Neural cell (in vitro differentiated cells): ENCODE results near the gene ADRA1B. TPM values are rescaled to one million over a fixed set of nuclear protein-coding genes. Genes with fewer than 3 reads are reported as not detected.

ENCODE experiments used
- H2AFZ ChIP-seq: fragments of 200-600, 300-800 bp; sonication (generic), shearing (Covaris generic); 2 replicates; pipeline ENCODE4 v1.6.0; 2014; ENCODE audit warnings: low read depth, mild to moderate bottlenecking, antibody characterized with exemption, low read length, moderate library complexity
- H3F3A ChIP-seq: fragments of 200-600 bp; shearing (Covaris generic); 2 replicates; pipeline ENCODE4 v1.6.1; 2016; ENCODE audit warnings: mild to moderate bottlenecking, moderate library complexity, mixed read lengths, antibody characterized with exemption, low read length; ENCODE audit not compliant: insufficient read depth, poor library complexity, severe bottlenecking
- H3K27ac ChIP-seq: fragments of 200-600, 300-800 bp; sonication (generic), shearing (Covaris generic); 2 replicates; pipeline ENCODE4 v1.5.1; 2014; ENCODE audit warnings: mild to moderate bottlenecking, low read length, moderate library complexity
- H3K27me3 ChIP-seq: fragments of 300-800, 200-600 bp; sonication (generic), shearing (Covaris generic); 2 replicates; pipeline ENCODE4 v1.6.0; 2014; ENCODE audit warnings: mild to moderate bottlenecking, low read depth, low read length, moderate library complexity; ENCODE audit not compliant: insufficient read depth
- H3K36me3 ChIP-seq: fragments of 300-800, 200-600 bp; sonication (generic), shearing (Covaris generic); 2 replicates; pipeline ENCODE4 v1.5.1; 2014; ENCODE audit warnings: mild to moderate bottlenecking, antibody characterized with exemption, low read length, moderate library complexity; ENCODE audit not compliant: insufficient read depth
- H3K4me2 ChIP-seq: fragments of 300-800, 200-600 bp; sonication (generic), shearing (Covaris generic); 2 replicates; pipeline ENCODE4 v1.6.0; 2014; ENCODE audit warnings: mild to moderate bottlenecking, low read length
- H3K4me3 ChIP-seq: fragments of 300-800, 200-600 bp; sonication (generic), shearing (Covaris generic); 2 replicates; pipeline ENCODE4 v1.5.1; 2014; ENCODE audit warnings: mild to moderate bottlenecking, low read length, moderate library complexity
- H3K79me2 ChIP-seq: fragments of 200-600 bp; shearing (Covaris generic); replicated peaks from 2 replicates; pipeline ENCODE4 v1.6.0; 2014; ENCODE audit warnings: mild to moderate bottlenecking, low read length, moderate library complexity; ENCODE audit not compliant: insufficient read depth
- H3K9ac ChIP-seq: fragments of 300-800, 200-600 bp; sonication (generic), shearing (Covaris generic); 2 replicates; pipeline ENCODE4 v1.6.1; 2016; ENCODE audit warnings: mild to moderate bottlenecking, low read length, mixed read lengths
- H3K9me2 ChIP-seq: fragments of 200-600 bp; shearing (Covaris generic); 2 replicates; pipeline ENCODE4 v1.6.1; 2016; ENCODE audit warnings: mild to moderate bottlenecking, low read length, mixed read lengths; ENCODE audit not compliant: insufficient read depth
- H3K9me3 ChIP-seq: fragments of 200-600, 300-800 bp; sonication (generic), shearing (Covaris generic); 2 replicates; pipeline ENCODE4 v1.6.1; 2016; ENCODE audit warnings: mild to moderate bottlenecking, mixed run types, low read length, moderate library complexity, mixed read lengths
- H4K20me1 ChIP-seq: fragments of 200-600 bp; shearing (Covaris generic); 2 replicates; pipeline ENCODE4 v1.6.1; 2016; ENCODE audit warnings: mild to moderate bottlenecking, mixed run types; ENCODE audit not compliant: insufficient read depth
- EP300 ChIP-seq: fragments of 450-650 bp; conservative IDR thresholded peaks from 2 replicates; pipeline ENCODE4 v1.6.1; 2014; ENCODE audit warnings: antibody characterized with exemption, mild to moderate bottlenecking, moderate library complexity; ENCODE audit not compliant: poor library complexity, severe bottlenecking
- EZH2 ChIP-seq: fragments of 200-600, 300-800 bp; shearing (Covaris generic), sonication (generic); IDR thresholded peaks from 2 replicates; pipeline ENCODE4 v1.6.1; 2014; ENCODE audit warnings: antibody characterized with exemption, low read length, borderline replicate concordance, mild to moderate bottlenecking; ENCODE audit not compliant: insufficient read depth, poor library complexity, severe bottlenecking
- MXI1 ChIP-seq: fragments of 450-650 bp; conservative IDR thresholded peaks from 2 replicates; pipeline ENCODE4 v1.6.1; 2014; ENCODE audit warnings: antibody characterized with exemption, mild to moderate bottlenecking; ENCODE audit not compliant: poor library complexity, severe bottlenecking
- POLR2AphosphoS5 ChIP-seq: IDR thresholded peaks from 2 replicates; pipeline ENCODE4 v1.6.1; 2012
- RAD21 ChIP-seq: fragments of 450-650 bp; conservative IDR thresholded peaks from 2 replicates; pipeline ENCODE4 v1.6.1; 2014; ENCODE audit warnings: antibody characterized with exemption, mild to moderate bottlenecking, moderate library complexity
- SMC3 ChIP-seq: fragments of 450-650 bp; conservative IDR thresholded peaks from 2 replicates; pipeline ENCODE4 v1.6.1; 2014; ENCODE audit warnings: antibody characterized with exemption, mild to moderate bottlenecking, moderate library complexity; ENCODE audit not compliant: poor library complexity
- TAF1 ChIP-seq: IDR thresholded peaks from 2 replicates; pipeline ENCODE4 v1.6.1; 2012; ENCODE audit warnings: low read depth
- polyA plus RNA-seq: library from polyadenylated mRNA; depleted of rRNA; stranded (reverse); fragments of >200 nt; gene quantifications from 2 replicates; pipeline ENCODE4 v1.2.3, GENCODE V29; 2014
- TF ChIP-seq, protein P1 (sequence below): IDR thresholded peaks from 2 replicates; pipeline ENCODE4 v1.6.1; 2012; ENCODE audit warnings: borderline replicate concordance
- TF ChIP-seq, protein P2 (sequence below): fragments of 450-650 bp; IDR thresholded peaks from 2 replicates; pipeline ENCODE4 v1.5.1; 2014; ENCODE audit warnings: antibody characterized with exemption, mild to moderate bottlenecking, moderate library complexity; ENCODE audit not compliant: poor library complexity, severe bottlenecking

The ADRA1B gene
- polyA plus RNA-seq, 1 donor from 2014 or later: 1.1 TPM

DNA sequence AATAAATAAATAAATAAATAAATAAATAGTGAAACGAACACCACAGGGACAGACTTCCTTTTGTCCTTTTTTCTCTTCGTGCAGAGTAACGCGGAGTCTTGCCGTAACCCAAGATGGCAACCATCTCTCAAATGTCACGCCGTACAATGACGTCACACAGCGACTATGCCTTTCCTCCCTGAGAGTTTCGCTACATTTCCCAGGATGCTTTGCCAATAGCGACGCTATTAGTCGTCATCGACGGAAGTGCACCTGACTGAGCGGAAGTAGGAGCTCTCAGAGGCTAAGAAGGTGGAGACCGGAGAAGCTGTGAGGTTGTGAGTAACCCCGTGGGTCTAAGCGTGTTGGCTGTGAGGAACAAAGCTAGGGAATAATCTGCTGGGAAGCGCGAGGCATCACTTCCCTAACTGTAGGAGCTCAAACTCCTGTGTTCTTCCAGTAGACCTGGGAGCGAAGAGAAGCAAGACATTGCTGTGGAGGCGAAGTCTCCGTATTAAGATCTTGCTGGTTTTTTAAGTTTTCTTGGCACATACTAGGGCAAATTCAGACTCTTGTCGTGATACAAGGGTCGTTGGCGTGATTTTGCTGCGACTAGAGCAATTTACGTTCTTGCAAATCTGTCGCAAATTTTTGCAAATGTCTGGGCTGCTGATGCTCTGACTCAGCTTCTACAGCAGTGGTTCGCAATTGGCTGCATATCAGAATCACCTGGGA, 92.8 kb downstream of the ADRA1B start, which contains the start of gene TTC1:
TSS of gene TTC1 (plus strand) at position 263 of the 714 bp plus-strand sequence. CDS start 1,390 bp downstream, outside the sequence.
- Histone ChIP-seq H4K20me1 (no peaks in the 10 kb centered on the region), H3K36me3 (no peaks in the 10 kb centered on the region), H3K4me2 (peak within 1 kb of the TSS; percentile 79), H3K79me2 (peaks cover 36% of the 10 kb centered on the region), H3K4me3 (peak within 1 kb of the TSS; percentile 89), H3K27me3 (no peaks in the 10 kb centered on the region), H3K27ac (peak within 1 kb of the TSS; percentile 87), H3K9me2 (no peaks in the 10 kb centered on the region), H3K9ac (peak within 1 kb of the TSS; percentile 89), H3F3A (no peaks in the 10 kb centered on the region), H3K9me3 (no peaks in the 10 kb centered on the region), H2AFZ (peak within 1 kb of the TSS; percentile 90)
- TF ChIP-seq EZH2 (no peak), EP300 (peak; percentile 59), MXI1 (peak; percentile 92), TAF1 (no peak), POLR2AphosphoS5 (peak; percentile 100), RAD21 (no peak), SMC3 (peak; percentile 39)
- TF ChIP-seq, protein P1, sequence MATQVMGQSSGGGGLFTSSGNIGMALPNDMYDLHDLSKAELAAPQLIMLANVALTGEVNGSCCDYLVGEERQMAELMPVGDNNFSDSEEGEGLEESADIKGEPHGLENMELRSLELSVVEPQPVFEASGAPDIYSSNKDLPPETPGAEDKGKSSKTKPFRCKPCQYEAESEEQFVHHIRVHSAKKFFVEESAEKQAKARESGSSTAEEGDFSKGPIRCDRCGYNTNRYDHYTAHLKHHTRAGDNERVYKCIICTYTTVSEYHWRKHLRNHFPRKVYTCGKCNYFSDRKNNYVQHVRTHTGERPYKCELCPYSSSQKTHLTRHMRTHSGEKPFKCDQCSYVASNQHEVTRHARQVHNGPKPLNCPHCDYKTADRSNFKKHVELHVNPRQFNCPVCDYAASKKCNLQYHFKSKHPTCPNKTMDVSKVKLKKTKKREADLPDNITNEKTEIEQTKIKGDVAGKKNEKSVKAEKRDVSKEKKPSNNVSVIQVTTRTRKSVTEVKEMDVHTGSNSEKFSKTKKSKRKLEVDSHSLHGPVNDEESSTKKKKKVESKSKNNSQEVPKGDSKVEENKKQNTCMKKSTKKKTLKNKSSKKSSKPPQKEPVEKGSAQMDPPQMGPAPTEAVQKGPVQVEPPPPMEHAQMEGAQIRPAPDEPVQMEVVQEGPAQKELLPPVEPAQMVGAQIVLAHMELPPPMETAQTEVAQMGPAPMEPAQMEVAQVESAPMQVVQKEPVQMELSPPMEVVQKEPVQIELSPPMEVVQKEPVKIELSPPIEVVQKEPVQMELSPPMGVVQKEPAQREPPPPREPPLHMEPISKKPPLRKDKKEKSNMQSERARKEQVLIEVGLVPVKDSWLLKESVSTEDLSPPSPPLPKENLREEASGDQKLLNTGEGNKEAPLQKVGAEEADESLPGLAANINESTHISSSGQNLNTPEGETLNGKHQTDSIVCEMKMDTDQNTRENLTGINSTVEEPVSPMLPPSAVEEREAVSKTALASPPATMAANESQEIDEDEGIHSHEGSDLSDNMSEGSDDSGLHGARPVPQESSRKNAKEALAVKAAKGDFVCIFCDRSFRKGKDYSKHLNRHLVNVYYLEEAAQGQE: peak; percentile 90
- TF ChIP-seq, protein P2, sequence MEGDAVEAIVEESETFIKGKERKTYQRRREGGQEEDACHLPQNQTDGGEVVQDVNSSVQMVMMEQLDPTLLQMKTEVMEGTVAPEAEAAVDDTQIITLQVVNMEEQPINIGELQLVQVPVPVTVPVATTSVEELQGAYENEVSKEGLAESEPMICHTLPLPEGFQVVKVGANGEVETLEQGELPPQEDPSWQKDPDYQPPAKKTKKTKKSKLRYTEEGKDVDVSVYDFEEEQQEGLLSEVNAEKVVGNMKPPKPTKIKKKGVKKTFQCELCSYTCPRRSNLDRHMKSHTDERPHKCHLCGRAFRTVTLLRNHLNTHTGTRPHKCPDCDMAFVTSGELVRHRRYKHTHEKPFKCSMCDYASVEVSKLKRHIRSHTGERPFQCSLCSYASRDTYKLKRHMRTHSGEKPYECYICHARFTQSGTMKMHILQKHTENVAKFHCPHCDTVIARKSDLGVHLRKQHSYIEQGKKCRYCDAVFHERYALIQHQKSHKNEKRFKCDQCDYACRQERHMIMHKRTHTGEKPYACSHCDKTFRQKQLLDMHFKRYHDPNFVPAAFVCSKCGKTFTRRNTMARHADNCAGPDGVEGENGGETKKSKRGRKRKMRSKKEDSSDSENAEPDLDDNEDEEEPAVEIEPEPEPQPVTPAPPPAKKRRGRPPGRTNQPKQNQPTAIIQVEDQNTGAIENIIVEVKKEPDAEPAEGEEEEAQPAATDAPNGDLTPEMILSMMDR: no peak

DNA sequence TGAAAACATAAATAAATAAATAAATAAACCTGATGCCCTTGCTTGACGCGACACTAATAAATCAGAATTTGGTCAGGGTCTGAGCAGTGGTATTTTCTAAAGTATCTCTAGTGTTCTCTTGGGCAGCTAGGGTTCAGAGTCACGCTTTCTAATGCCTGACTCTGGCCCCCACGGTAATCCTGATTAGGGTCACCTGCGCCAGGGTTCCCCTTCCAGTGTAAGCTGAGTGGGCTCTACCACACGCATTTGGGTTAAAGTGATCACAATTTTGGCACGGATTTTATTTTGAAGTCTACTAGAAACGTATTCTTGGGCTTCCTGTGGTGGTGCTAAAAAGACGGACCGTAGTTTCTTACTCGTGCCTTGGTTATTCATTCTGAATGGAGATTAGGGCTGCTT, 93.3 kb downstream of the ADRA1B start:
- Histone ChIP-seq H3K9me3 (no peaks in the 10 kb centered on the region), H3K4me2 (peak overlapping the region; percentile 79), H3K4me3 (peak overlapping the region; percentile 89), H3F3A (no peaks in the 10 kb centered on the region), H4K20me1 (no peaks in the 10 kb centered on the region), H3K9me2 (no peaks in the 10 kb centered on the region), H3K27me3 (no peaks in the 10 kb centered on the region), H3K36me3 (no peaks in the 10 kb centered on the region), H3K79me2 (peaks cover 36% of the 10 kb centered on the region), H2AFZ (peak overlapping the region; percentile 90), H3K27ac (peak overlapping the region; percentile 87), H3K9ac (peak overlapping the region; percentile 89)
- no peak for TF ChIP-seq MXI1
- TF ChIP-seq EP300: no peak
- no peak for TF ChIP-seq POLR2AphosphoS5
- no peak for TF ChIP-seq EZH2
- TF ChIP-seq, protein P2: no peak
- TF ChIP-seq, protein P1: no peak
- no peak for TF ChIP-seq SMC3
- TF ChIP-seq TAF1: no peak
- TF ChIP-seq RAD21: no peak
